ENCODE results near the gene LETM1.

The LETM1 gene

DNA sequence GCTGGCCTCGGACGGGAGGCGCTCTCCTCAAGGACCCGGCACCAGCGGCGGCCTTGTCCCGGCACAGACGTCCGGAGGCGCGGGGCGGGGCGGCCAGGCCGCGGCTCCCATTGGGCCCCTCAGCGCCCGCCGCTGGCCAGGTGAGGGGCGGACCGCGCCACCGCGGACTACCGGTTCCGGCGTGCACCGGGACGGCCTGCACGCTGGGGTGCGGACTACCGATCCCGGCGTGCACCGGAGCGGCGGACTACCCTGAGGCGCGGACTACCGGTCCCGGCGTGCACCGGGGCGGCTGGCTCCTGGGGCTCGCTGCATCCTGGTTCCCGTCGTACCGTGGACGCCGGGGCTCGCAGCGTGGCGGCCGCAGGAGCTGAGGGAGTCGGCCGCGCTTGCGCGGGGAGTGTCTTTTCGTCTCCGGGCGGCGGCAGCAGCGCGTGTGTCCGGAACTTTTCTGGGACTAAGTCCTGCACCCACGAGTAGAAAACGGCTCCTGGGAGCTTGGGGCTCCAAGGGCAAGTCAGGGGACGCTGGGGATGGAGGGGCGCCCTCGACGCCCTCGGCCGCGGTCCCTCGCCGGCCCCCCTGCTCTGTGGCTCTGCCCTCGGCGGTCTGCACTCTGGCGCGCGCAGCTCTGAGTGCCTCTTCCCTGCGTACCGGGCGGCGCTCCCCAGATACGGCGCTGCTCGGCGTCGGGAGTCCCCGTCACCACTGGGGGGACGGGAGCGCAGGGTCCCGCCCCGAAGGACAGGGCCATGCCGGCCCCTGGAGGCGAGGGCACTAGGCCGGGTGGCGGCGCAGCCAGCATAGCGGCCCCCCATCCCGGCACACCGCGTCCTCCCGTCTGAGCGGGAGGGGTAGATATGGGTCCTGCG lies at the start of gene LETM1:
TSS of gene LETM1 (minus strand) at position 86 of the 872 bp plus-strand sequence. CDS start 206 bp downstream, outside the sequence.
- DNase-seq = peak; percentile 83 to 98

DNA sequence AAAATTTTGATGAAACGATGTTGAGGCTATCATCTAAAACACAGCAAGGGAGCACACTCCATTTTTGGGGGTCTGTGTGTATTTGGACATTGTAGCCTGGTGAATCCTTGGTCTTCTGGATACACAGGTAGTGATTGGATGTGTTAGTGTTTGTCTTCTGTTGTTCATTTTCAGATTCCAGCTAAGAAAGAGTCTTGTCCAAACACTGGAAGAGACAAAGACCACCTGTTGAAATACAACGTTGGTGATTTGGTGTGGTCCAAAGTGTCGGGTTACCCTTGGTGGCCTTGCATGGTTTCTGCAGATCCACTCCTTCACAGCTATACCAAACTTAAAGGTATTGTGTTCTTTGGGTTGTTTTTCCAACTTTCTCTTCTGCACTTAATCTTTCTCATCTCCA lies 48.1 kb upstream of the LETM1 start:
- no peak for DNase-seq

DNA sequence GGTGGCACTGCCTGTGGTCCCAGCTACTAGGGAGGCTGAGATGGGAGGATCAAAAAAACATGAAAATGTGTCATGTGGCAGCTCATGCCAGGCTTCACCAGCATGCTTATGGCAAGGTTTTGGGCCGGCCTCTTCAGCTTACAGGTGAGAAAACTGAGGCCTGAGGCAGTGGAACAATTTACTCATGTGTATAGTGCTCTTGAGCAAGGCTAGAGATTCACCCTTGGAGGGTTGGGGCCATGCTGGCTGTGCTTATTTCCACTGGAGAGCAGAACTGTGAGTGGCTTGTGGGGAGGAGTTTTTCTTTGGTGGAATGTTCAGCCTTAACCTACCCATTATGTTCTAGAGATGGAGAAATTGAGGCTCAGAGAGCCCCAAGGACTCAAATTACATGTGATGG lies 47.1 kb upstream of the LETM1 start:
- no peak for DNase-seq

DNA sequence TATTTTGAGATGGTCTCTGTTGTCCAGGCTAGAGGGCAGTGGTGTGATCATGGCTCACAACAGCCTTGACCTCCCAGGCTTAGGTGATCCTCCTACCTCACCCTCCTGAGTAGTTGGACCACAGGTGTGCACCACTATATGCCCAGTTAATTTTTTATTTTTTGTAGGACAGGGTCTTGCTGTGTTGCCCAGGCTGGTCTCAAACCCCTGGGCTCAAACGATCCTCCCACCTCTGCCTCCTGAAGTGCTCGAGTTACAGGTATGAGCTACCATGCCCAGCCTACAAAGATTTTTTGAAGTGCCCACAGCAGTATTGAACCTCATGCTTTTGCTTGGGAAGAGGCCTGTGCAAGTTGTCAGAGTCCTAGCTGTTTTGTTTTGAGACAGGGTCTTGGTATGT lies 46.3 kb upstream of the LETM1 start:
- no peak for DNase-seq

DNA sequence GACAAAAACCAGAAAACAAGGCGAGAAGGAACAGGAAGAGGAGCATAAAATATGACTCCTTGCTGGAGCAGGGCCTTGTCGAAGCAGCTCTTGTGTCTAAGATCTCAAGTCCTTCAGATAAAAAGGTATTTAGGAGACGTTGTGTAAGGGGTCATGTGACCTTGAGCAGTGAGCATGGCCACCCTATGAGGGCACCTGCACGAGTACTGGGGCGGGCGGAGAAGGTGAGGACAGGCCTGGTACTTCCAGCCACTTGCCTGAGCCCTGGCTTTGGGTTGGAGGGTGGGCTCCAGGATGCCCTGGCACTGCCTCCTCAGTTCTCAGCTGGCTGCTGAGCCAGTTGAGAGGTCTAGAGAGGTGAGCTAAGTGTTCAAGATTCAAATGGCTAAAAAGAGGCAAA lies 45.2 kb upstream of the LETM1 start:
- DNase-seq = no peak

DNA sequence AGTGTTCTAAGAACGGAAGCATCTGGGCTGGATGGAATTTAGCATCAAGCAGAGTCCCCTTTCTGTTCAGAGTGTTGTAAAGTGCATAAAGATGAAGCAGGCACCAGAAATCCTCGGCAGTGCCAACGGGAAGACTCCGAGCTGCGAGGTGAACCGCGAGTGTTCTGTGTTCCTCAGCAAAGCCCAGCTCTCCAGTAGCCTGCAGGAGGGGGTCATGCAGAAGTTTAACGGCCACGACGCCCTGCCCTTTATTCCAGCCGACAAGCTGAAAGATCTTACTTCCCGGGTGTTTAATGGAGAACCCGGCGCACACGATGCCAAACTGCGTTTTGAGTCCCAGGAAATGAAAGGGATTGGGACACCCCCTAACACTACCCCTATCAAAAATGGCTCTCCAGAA lies 44.7 kb upstream of the LETM1 start:
- DNase-seq = no peak

DNA sequence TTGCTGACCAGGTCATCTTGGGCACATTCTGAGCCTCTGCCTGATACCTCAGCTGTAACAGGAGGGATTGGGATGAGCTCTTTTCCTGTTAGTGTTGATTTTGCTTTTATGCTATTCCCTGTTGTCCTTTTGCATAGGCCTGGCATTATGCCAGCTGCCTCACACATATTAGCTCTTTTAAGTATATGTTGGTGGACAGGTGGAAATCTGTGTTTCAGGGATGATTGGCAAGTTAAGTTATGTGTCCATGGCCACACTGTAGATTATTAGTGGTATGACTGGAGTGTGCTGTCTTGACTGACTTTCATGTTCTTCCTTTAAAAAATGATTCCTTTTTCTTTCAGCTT lies 44.1 kb upstream of the LETM1 start:
- DNase-seq = no peak

DNA sequence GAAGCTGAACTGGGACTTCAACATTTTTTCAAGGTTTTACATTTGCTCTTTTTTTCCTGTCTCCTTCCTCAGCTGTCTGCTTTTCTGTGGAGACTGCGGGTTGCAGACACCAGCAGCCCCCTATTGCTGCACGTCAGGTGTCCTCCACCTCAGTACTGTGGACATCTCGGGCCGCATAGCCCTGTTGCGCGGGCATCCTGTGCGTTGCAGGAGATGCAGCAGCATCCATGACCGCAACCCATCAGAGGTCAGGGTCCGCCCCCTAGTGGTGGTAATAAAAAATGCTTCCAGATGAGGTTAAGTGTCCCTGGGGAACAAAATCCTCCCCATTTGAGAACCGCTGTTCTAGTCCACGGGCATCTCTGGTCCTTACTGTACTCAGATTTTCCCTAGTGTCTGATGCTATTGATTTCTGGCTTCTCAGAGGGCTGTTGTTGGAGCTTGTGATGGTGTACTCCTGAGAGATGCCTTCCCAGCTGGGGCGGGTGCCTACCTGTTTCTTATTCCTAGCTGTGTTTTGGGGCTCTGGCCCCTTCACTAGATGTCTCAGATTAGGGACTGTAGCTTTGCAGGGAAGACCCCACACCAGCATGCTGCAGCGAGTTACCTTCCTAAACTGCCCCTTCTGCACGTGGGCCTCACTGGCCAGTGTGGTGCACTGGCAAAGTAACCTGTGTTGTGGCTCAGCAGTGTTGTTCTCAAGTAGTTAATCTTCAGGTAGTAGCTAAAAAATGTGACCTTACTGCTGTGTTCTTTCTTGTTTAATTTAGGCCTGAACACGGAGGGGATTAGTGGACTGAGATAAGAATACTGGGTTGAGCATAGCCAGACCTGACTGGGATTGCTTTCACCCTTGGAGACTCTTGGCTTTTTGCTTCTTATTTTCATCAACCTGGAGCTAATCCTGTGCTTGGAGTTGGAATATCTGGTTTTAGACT lies 43.5 kb upstream of the LETM1 start:
- DNase-seq = peak; percentile 47 to 76

DNA sequence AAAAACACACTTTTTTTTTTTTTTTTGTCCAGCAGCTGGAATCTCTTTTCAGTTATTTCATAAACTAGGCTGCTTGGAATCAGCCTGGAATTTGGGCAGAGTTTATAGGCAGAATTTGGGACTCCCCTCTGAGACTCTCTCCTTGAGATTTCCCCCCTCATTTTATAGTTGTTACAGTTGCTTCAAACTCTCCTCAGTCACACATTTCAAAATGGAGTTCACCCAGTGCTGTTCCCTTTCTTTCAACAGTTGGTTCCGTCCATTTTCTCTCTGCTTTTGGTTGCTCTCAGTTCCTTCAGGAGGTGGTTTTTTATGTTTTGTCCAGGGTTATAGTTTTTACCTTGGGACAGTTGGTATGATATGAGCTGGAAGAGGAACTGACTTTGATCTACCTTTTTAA lies 42.7 kb upstream of the LETM1 start:
- DNase-seq = no peak

DNA sequence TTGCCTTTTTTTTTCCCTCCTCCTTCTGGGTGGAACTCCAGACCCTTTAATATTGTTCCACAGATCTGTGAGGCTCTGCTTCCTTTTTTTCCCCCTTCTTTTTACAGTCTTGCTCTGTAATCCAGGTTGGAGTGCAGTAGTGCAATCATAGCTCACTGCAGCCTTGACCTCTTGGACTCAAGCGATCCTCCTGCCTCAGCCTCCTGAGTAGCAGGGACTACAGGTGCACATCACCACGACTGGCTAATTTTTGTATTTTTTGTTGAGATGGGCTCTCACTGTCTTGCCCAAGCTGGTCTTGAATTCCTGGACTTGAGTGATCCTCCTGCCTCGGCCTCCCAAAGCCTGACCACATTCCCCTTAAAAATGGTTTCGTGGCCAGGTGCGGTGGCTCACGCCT lies 42.1 kb upstream of the LETM1 start:
- no peak for DNase-seq

DNA sequence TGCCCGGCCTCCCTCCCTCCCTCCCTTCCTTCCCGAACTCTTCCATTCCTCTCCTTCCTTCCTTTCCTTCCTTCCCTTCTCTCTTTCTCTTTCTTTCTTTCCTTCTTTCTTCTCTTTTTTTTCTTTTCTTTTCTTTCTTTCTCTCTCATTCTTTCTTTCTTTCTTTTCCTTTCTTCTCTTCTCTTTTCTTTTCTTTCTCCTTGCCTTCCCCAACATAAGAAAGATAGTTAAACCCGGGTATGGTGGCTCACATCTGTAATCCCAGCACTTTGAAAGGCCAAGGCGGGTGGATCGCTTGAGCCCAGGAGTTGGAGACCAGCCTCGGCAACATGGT lies 40.7 kb upstream of the LETM1 start:
- no peak for DNase-seq

DNA sequence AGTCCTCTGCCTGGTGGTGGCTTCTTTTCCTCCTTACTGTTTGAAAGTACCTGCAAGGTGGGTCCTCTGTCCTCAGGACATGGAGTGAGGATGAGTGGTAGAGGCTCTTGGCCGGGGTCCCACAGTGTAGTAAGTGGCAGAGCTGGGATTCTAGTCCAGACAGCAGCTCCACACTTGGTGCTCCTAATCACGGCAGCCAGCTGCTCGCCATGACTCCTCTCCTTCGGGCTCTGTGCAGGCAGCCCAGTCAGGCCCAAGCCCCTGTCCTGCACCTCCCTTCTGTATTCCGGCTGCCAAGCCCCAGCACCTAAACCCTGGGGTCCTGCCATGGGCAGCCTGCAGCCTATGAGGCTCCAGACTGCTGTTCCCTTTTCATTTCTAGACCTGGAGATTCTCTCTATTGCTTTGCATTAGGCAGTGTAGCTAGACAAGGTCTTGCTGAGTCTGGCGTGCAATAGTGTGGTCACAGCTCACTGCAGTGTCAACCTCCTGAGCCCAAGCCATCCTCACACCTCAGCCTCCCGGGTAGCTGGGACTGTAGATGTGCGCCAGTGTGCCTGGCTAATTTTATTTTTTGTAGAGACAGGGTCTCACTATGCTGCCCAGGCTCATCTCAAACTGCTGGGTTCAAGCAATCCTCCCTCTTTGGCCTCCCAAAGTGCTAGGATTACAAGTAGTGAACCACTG lies 40.2 kb upstream of the LETM1 start:
- DNase-seq = no peak

DNA sequence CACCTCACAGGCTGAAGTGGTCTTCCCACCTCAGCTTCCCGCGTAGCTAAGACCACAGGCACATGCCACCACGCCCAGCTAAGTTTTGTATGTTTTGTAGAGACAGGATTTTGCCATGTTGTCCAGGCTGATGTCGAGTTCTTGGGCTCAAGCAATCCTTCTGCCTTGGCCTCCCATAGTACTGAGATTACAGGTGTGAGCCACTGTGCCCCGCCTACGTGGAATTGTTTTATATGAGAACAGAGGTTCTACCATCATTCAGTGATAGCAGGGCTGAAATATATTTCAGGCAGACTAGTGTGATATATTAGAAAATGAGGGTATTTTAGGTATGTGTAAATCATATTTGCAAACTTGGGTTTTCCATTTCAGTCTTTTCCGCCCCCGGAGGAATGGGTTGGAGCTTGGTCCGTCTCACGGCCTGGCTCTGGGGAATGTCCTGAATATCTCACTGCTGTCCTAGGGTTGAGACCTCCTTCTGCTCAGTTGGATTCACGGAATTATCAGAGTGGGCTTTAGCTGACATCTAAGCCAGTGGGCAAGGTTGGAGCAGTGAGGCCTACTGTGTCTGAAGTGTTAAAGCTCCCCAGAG lies 35.1 kb upstream of the LETM1 start:
- DNase-seq = no peak

DNA sequence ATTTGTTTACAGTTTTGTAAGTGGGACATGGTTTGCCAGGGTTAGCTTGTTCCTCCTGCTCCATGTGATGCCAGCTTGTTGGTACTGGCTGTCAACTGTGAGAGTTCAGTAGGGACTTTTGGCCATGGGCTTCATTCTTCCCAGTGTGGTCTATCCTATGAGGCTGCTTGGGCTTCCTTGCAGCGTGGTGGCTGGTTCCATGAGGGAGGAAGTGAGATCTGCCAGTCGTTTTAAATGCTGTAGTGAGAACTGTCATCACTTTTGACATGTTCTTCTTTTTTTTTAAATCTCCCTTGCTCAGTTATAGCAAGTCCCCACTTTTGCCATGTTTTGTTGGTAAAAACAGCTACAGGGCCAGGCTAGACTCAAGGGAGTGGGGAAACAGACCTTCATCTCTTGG lies 31.1 kb upstream of the LETM1 start:
- DNase-seq = no peak

DNA sequence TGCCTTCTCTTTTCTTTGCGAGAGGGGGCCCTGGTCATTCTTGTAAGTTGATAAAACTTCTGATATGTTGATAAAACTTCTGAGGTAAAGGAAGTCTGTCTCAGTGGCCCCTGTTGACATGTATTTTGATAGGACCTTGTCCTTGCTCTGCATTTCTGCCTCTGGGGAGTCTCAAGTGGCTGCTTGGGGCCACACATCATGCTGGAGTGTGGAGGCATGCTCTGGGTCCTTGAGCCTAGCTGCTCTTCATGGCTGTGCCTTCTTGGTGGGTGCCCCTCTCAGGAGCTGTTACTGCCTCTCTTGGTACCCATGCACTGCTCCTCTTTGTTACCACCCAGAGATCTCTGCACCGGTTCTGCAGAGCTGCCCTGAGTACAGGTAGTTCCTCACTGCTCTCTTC lies 29.5 kb upstream of the LETM1 start:
- no peak for DNase-seq

DNA sequence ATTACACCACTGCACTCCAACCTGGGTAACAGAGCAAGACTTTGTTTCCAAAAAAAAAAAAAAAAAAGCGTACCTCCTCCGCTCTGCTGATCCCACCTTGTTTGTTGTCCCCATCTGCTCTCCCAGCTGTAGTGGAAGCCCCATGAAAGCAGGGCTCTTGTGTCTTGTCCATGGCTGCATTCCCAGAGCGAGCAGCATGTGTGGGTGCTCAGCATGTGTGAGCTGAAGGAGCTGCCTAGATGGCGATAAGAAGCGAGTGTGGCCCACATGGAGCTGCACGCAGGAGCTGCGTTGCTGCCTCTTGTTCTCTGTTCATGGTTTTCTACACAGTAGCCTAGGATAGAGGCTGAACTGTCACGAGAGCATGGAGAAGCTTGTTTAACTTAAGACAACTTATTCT lies 27.6 kb upstream of the LETM1 start:
- DNase-seq = no peak

DNA sequence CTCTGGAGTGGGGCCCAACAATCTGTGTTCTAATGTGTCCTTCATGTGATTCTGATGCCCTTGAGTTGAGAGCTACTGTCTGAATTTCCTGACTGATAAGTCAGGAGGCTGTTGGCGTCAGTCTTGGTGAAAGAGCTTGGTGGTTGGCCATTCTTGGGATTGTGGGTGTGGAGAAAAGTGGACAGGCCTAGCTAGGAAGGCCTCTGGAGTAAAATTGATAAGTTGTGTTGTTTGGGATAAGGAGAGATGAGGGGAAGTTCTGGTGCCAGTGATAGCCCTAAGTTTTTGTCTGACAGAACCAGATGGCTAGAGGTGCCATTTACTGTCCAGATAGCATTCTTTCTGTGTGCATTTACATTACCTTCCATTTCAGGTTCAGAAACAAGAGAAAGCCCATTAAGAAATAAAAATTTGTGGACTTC lies 26.9 kb upstream of the LETM1 start:
- no peak for DNase-seq

DNA sequence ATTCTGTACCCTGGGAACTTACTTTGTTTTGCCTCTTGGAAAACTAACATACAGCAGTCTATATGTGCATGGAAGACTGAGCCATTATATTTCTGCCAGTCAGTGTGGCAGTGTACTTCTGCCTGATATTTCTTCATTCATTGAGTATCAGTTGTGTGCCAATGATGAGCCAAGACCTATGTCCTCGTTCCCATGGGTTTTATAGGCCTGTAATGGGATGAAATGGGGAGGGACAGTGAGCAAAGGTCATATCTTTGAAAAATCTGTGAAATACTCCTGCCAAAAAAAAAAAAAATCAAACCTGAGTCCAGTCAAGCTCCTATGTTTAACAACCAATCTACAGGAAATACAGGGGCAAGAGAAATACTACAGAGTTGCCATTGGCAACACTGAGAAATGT lies 24.4 kb upstream of the LETM1 start:
- no peak for DNase-seq

DNA sequence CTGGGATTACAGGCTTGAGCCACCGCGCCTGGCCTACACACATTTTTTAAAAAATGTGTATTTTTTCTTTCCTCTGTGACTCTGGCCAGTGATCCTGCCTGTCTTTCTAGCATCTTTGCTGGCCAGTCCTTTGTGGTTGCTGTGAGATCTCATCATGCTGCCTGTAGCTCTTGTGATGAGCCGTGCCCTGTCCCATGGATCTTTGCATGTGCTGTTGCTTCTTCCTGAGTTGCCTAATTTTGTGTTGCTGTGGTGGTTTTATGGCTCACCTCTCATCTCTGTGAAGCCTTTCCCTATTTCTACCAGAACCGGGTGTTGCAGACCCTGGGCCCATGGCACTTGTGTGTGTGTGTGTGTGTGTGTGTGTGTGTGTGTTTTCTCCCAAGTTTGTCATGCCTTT lies 23.5 kb upstream of the LETM1 start:
- no peak for DNase-seq

DNA sequence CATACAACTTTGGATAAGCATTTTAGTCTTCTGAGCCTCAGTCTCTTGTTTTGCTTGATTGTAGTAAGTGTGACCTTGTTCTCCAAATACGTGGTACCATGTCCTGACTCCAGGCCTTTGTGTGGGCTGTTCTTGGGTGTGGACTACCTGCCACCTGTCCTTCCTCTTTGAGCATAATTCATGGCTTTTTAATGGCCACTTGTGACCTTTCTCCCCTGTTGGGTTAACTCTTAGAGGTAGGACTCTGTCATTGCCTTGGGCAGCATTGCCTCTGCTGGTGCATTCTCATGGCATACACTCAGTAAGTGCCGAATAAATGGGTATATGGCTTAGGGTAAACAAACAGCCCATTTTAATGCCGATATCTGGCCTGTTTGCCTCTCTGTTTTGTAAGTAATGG lies 18.2 kb upstream of the LETM1 start:
- DNase-seq = no peak

DNA sequence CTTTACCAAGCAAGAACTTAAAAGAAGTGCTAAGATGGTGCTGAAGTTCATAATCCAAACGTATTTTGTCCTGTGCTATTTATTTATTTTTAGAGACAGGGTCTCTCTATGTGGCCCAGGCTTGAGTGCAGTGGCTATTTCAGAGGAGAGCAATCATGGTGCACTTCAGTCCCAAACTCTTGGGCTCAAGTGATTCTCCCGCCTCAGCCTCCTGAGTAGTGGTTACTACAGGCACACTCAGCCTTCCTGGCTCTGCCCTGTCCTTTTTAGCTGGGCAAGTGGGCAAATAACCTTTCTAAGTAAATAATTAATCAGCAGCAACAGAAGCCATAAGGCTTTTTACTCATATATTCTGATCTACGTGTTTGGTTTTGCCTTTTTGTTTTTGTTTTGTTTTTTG lies 17.8 kb upstream of the LETM1 start:
- no peak for DNase-seq

DNA sequence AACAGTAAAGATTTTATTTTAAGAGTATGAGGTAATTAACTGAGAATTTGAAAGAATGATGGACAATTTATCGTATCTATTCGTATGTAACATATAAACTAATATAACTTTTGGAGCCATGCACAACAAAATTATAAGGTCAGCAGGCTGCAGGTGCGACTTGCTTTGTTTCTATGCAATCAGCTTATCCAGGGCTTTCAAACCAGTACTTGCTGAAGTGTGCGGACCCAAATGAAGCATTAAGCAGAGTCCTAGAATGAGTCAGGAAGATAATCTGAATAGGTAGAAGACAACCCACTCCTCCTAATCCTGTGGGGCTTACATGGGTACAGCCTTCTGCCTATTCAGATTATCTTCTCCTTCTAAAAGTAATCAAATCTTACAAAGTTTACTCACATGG lies 17.3 kb upstream of the LETM1 start:
- DNase-seq = no peak

DNA sequence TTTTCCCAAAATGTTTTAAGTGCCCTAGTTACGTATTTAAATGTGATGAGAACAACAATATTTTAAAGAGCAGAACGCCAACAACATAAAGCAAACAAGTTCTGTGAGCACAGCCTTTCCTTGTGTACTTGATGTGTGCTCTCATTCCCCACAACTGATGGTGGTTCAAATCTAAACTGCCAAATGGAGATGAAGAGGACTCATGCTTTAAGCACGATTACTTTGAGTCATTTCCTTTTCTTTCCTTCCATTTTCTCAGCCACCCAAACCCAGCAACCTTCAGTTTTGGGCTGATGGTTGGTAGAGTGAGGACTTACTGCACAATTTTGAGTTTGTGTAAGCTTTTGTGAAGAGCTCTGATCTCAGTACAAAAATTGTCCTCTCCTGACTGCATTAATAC lies 16.9 kb upstream of the LETM1 start:
- no peak for DNase-seq
